ENCODE measurements around the gene PUS3.
A peak's percentile ranks its signal among the peaks of the same experiment; 100 is the strongest.
"Not testable (repeated sequence)": the region's sequence is repeated elsewhere in the genome, so short reads cannot be mapped to it uniquely, and the experiment has no call there.

PUS3 gene

GRCh38 chr11:125916683-125917347 is 13.8 kb upstream of the PUS3 start:
- DNase-seq, result no peak

- DNase-seq, result not testable (repeated sequence)
These were observed 11.6 kb upstream of the PUS3 start for GRCh38 chr11:125914601-125915000.

- no peak for DNase-seq
These were observed 7.3 kb upstream of the PUS3 start for GRCh38 chr11:125910226-125910849.

GRCh38 chr11:125904678-125905077 is 1.7 kb upstream of the PUS3 start:
- DNase-seq, result no peak

GRCh38 chr11:125903711-125904659 is 979 bp upstream of the PUS3 start, which contains the start of gene DDX25:
Gene DDX25 (plus strand): TSS chr11:125904508. CDS start chr11:125904518, 10 bp downstream.
- DNase-seq, result no peak

GRCh38 chr11:125902277-125902926 is 604 bp downstream of the PUS3 start:
- no peak for DNase-seq

GRCh38 chr11:125901872-125902271 is 1.1 kb downstream of the PUS3 start:
- no peak for DNase-seq

GRCh38 chr11:125892994-125893393 is 10.0 kb downstream of the PUS3 start:
- no peak for DNase-seq

GRCh38 chr11:125892071-125892470 is 10.9 kb downstream of the PUS3 start:
- no peak for DNase-seq

- no peak for DNase-seq
These were observed 12.4 kb downstream of the PUS3 start for GRCh38 chr11:125890447-125891100.

GRCh38 chr11:125887373-125888324 is 15.4 kb downstream of the PUS3 start, which contains the start of gene HYLS1:
Gene HYLS1 (plus strand): TSS chr11:125887668. CDS start chr11:125899369, 11,701 bp downstream.
- peak; percentile 88 for DNase-seq

GRCh38 chr11:125886997-125887372 is 16.0 kb downstream of the PUS3 start:
- no peak for DNase-seq

GRCh38 chr11:125883375-125883774 is 19.6 kb downstream of the PUS3 start:
- DNase-seq, result no peak

- no peak for DNase-seq
These were observed 21.7 kb downstream of the PUS3 start for GRCh38 chr11:125881291-125881690.

GRCh38 chr11:125874556-125875124 is 28.4 kb downstream of the PUS3 start:
- DNase-seq, result no peak

GRCh38 chr11:125873881-125874555 is 29.0 kb downstream of the PUS3 start:
- no peak for DNase-seq

- DNase-seq, result no peak
These were observed 30.9 kb downstream of the PUS3 start for GRCh38 chr11:125872138-125872491.

GRCh38 chr11:125871391-125872137 is 31.4 kb downstream of the PUS3 start:
- DNase-seq, result no peak

GRCh38 chr11:125869521-125869920 is 33.5 kb downstream of the PUS3 start:
- no peak for DNase-seq
